Nephron (organoid): Measurements from ENCODE around the gene TCERG1L.
A peak's percentile ranks its signal among the peaks of the same experiment; 100 is the strongest.

Source experiments
- H3K27ac Mint-ChIP-seq, 3 experiments: 2 replicates each; pipeline ENCODE4 v1.8.0; 2020; ENCODE audit warnings: mixed read lengths in 3 of 3, mild to moderate bottlenecking in 2 of 3, moderate library complexity in 1 of 3
- H3K27me3 Mint-ChIP-seq: 2 replicates; pipeline ENCODE4 v1.8.0; 2021; ENCODE audit warnings: low read depth, mild to moderate bottlenecking, moderate library complexity, mixed read lengths
- H3K36me3 Mint-ChIP-seq: 2 replicates; pipeline ENCODE4 v1.8.0; 2020; ENCODE audit warnings: low read depth, mixed read lengths
- H3K4me1 Mint-ChIP-seq: 2 replicates; pipeline ENCODE4 v1.8.0; 2020; ENCODE audit warnings: mixed read lengths
- H3K4me3 Mint-ChIP-seq, 3 experiments: 2 replicates each; pipeline ENCODE4 v1.8.0; 2020; ENCODE audit warnings: mild to moderate bottlenecking in 3 of 3, mixed read lengths in 3 of 3, moderate library complexity in 2 of 3
- H3K9me3 Mint-ChIP-seq: 2 replicates; pipeline ENCODE4 v1.8.0; 2020; ENCODE audit warnings: mixed read lengths
- TF ChIP-seq, protein P1 (sequence below), 3 experiments: fragments of 200-600 bp; sonication (generic); IDR thresholded peaks; one replicate each; pipeline ENCODE4 v1.5.0; 2021; ENCODE audit warnings: antibody characterized with exemption in 3 of 3; ENCODE audit not compliant: unreplicated experiment in 3 of 3

The TCERG1L gene

DNA sequence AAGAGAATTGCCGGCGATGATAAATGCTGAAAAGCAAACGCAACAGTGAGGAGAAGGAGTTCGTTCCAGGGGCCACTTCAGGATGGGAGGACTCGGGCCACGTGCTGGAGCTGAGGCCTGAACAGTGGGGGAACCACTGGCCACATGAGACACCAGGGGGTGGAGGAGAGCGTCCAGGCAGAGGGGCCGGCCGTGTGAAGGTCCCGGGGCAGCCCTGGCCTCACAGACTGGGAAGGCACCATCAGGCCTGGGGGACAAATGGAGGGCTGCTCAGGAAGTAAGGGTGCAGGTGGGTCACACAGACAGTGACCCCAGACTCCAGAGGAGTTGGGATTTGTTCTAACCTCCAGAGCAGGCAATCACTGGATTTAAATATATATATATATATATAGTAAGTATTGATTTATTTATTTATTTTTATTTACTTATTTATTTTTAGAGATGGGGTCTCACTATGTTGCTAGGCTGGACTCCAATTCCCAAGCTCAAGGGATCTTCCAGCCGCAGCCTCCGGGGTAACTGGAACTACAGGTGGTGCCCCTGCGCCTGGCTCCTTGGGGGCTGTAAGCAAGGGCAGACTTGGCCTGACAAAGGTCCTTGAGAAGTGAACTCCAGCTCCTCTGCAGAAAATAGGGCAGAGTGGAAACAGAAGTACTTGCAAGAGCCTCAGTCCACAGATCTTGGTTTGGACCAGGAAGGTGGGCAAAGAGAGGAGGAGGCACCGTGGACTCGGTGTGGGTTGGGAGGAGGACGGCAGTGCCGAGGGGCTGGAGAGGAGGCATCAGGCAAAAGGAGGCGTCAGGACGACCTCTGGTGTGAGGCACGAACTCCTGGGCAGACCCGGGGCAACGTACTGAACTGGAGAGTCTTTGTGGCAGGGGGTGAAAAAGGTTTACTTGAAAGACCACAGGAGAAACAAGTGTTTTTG, 57.3 kb downstream of the TCERG1L start:
- H3K36me3 Mint-ChIP-seq: no peaks in the 10 kb centered on the region
- H3K27ac Mint-ChIP-seq: no peak overlapping the region
- peaks cover 58% of the 10 kb centered on the region for H3K27me3 Mint-ChIP-seq
- H3K4me1 Mint-ChIP-seq: peaks cover 62% of the 10 kb centered on the region
- H3K9me3 Mint-ChIP-seq: no peaks in the 10 kb centered on the region
- H3K4me3 Mint-ChIP-seq: no peak overlapping the region
- TF ChIP-seq, protein P1, sequence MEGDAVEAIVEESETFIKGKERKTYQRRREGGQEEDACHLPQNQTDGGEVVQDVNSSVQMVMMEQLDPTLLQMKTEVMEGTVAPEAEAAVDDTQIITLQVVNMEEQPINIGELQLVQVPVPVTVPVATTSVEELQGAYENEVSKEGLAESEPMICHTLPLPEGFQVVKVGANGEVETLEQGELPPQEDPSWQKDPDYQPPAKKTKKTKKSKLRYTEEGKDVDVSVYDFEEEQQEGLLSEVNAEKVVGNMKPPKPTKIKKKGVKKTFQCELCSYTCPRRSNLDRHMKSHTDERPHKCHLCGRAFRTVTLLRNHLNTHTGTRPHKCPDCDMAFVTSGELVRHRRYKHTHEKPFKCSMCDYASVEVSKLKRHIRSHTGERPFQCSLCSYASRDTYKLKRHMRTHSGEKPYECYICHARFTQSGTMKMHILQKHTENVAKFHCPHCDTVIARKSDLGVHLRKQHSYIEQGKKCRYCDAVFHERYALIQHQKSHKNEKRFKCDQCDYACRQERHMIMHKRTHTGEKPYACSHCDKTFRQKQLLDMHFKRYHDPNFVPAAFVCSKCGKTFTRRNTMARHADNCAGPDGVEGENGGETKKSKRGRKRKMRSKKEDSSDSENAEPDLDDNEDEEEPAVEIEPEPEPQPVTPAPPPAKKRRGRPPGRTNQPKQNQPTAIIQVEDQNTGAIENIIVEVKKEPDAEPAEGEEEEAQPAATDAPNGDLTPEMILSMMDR (IDR thresholded peaks at IDR 0.05; ENCODE audit: unreplicated experiment in 3 of 3): no peak

DNA sequence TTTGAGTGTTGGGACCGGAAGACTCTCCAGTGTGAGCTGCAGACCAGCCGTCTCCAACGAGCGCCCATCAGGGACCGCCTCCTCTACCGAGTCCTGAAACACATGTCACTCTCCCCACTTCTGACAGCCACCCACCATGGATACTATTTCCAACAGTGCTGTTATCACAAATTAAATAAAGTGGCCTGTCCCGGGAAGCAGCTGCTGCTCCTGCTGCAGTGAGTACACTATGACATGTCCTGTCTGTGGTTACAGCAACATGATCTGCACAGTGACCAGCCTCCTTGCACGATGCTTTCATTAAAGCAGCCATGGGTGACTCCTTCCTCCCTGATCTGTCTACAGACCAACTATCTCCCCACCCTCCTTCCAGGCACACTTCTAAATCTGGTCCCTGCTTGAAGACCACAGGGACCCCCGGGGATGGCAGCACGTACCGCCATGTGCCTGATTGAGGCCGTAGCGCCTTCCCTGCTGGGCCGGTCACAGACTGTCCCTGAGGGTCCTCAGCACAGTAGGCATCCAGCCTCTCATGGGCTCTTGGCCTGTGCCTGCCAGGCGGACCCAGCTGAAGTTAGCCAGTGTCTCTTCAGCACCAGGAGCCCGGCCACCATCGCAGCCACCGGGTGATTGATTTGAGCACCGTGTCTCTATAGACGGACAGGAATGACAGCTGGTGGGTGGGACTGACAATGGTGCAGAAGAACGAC, 58.8 kb downstream of the TCERG1L start:
- Mint-ChIP-seq H3K27ac (no peak overlapping the region), H3K4me3 (peak overlapping the region in 2 of 3 experiments; percentile 7 to 26), H3K4me1 (peaks cover 62% of the 10 kb centered on the region), H3K27me3 (peaks cover 58% of the 10 kb centered on the region), H3K36me3 (no peaks in the 10 kb centered on the region), H3K9me3 (no peaks in the 10 kb centered on the region)
- TF ChIP-seq, protein P1 (IDR thresholded peaks at IDR 0.05; ENCODE audit: unreplicated experiment in 3 of 3): no peak

DNA sequence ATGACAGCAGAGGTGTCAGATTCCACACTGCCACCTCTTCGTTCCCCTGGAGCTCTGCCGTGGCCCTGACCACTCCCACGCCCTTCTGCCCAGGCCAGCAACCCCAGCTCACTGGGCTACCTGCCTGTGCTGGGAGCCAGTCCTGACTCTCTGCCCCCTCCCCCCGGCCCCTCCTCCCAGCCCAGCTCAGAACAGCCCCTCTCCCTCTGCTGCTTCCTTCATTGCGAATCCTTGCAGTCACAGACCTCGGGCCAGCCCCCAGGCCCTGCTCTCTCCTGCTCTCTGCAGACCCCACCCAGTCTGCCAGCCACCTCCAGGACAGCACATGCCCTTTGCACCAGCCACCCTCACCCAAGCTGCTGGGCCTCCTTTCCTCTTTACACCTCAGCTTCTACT, 60.4 kb downstream of the TCERG1L start:
- H3K27me3 Mint-ChIP-seq: peaks cover 50% of the 10 kb centered on the region
- peaks cover 61% of the 10 kb centered on the region for H3K4me1 Mint-ChIP-seq
- no peaks in the 10 kb centered on the region for H3K9me3 Mint-ChIP-seq
- no peaks in the 10 kb centered on the region for H3K36me3 Mint-ChIP-seq
- H3K4me3 Mint-ChIP-seq: no peak overlapping the region
- TF ChIP-seq, protein P1 (IDR thresholded peaks at IDR 0.05; ENCODE audit: unreplicated experiment in 3 of 3): no peak
- peak overlapping the region in 1 of 3 experiments; percentile 16 for H3K27ac Mint-ChIP-seq

DNA sequence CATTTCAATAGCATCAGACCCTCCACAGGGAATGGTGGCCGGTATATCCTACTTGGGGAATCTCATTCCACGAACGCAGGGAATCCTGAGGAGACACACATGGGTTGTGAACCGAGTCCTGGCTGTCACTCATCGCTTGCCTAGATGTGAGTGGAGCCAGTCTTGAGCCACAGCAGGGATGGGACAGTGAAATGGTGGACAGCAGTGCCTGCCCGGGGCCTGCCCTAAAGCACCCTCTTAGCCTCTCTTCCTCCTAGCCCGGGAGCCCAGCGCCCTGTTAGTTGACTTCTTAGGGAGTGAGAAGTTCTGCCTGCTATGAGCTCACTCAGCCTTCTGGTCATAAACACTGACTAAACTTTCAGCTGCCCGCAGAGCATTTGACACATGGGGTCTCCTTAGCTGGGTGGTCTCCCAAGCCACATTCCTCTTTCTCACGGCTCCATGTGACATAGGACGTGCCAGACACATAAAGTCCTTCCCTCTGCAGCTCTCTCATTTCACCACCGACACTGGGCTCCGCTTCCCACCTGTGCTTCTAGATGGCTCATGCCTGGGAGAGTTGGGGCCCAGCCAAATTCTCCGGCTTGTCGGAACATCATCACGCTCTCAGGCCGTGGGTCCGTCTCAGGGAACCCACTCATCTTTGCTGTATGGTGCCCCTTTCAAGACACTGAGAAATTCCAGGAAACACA, 60.9 kb downstream of the TCERG1L start:
- peaks cover 55% of the 10 kb centered on the region for H3K4me1 Mint-ChIP-seq
- H3K36me3 Mint-ChIP-seq: no peaks in the 10 kb centered on the region
- TF ChIP-seq, protein P1 (IDR thresholded peaks at IDR 0.05; ENCODE audit: unreplicated experiment in 3 of 3): no peak
- peak overlapping the region in 1 of 3 experiments; percentile 16 for H3K27ac Mint-ChIP-seq
- H3K27me3 Mint-ChIP-seq: peaks cover 48% of the 10 kb centered on the region
- no peaks in the 10 kb centered on the region for H3K9me3 Mint-ChIP-seq
- peak overlapping the region in 1 of 3 experiments; percentile 2 for H3K4me3 Mint-ChIP-seq

DNA sequence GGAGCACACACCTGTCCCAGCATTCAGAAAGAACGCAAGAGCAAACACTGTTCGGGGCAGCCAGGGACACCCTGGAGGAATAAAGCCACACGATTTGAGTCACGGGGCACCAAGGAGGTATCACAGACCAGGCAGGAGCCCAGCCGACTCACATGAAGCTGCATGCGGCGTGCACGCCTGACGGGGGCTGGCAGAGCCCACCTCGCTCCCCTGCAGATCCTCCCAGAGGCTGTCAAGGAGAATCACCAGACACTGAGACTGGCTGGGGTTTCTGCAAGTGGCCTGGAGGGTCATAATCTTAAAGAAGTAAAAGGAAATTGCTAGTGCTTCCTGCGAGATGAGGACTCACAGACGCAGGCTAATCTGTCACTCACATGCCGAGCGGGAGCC, 61.6 kb downstream of the TCERG1L start:
- Mint-ChIP-seq H3K9me3 (no peaks in the 10 kb centered on the region), H3K4me3 (no peak overlapping the region), H3K27me3 (peaks cover 41% of the 10 kb centered on the region), H3K4me1 (peaks cover 49% of the 10 kb centered on the region), H3K36me3 (no peaks in the 10 kb centered on the region), H3K27ac (no peak overlapping the region)
- TF ChIP-seq, protein P1 (IDR thresholded peaks at IDR 0.05; ENCODE audit: unreplicated experiment in 3 of 3): no peak
